Left forelimb (tissue), 1 donor: ENCODE measurements around the gene NF1.
"Not testable (repeated sequence)": the region's sequence is repeated elsewhere in the genome, so short reads cannot be mapped to it uniquely, and the experiment has no call there.

Experiments
- DNase-seq: peaks from one replicate; pipeline ENCODE4 v3.0.0-alpha.2; 2018; ENCODE audit warnings: low spot score

Gene NF1

DNA sequence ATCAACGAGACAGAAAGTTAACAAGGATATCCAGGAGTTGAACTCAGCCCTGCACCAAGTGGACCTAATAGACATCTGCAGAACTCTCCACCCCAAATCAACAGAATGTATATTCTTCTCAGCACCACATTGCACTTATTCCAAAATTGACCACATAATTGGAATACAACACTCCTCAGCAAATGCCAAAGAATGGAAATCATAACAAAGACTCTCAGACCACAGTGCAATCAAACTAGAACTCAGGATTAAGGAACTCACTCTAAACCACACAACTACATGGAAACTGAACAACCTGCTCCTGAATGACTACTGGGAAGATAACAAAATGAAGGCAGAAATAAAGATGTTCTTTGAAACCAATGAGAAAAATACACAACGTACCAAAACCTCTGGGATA, 84.2 kb downstream of the NF1 start:
- DNase-seq: not testable (repeated sequence)

DNA sequence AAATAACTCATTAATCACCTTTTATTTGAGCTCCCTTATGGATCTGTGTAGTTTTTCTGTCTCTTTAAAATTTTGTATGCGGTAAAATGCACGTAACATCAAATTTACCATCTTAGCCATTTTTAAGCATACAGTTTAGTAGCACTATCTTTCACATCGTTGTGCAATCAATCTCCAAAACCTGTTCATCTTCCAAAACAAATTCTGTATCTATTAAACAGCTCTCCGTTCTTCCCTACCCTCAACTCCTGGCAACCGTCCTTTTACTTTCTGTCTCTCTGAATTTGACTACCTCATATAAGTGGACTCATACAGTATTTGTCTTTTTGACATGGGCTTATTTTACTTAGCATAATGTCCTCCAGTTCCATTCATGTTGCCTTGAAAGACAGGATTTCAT, 100.5 kb downstream of the NF1 start:
- no peak for DNase-seq

DNA sequence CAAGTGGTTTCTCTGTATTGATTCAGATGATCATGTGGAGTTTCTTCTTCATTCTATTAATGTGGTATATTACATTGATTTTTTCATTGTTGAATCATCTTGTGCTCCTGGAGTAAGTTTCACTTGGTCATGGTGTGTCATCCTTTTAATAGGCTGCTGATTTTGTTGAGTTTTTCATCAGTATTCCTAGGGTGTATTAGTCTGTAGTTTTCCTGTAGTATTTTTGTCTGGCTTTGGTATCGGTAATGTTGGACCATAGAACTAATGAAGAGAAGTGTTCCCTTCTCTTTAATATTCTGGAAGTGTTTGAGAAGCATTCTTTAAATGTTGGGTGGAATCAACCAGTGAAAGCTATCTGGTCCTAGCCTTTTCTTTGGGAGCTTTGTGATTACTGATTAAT, 103.2 kb downstream of the NF1 start:
- DNase-seq: no peak

DNA sequence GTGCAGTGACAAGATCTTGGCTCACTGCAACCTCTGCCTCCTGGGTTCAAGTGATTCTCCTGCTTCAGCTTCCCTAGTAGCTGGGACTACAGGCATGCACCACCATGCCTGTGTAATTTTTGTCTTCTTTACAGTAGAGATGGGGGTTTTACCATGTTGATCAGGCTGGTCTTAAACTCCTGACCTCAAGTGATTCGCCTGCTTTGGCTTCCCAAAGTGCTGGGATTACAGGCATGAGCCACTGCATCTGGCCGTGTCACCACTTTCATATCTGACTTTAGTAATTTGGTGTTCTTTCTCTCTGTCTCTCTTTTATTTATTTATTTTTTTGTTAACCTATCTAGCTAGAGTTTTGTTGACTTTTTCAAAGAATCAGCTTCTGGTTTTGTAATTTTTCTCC, 103.9 kb downstream of the NF1 start:
- not testable (repeated sequence) for DNase-seq

DNA sequence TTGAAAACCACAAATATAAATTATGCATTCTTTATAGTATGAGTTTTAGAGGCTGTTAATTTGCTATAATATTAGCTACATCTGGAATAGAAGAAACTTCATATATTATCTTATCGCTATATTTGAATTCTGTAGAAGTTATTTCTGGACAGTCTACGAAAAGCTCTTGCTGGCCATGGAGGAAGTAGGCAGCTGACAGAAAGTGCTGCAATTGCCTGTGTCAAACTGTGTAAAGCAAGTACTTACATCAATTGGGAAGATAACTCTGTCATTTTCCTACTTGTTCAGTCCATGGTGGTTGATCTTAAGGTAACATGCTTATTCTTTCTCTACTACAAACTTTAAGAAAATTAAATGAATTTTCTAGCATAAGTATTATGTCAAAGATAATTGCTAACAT, 105.5 kb downstream of the NF1 start:
- DNase-seq: no peak

DNA sequence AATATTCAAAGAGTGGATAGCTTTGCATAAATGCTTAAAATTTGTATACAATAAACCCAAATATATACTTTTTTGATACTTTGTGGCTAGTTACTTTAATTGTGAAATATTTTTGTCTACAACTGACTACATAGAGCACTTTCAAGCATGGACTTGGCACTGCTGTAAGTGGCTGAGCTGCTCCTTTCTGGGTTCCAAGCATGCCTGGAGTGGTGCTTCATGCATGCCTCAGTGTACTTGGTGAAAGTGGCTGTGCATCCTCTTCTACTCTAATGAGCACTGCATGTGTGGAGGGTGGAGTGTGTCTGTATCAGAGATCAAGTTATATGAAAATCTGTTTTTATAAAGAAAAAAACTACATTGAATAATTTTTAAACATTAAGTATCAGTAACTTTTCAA, 108.2 kb downstream of the NF1 start:
- DNase-seq: no peak

DNA sequence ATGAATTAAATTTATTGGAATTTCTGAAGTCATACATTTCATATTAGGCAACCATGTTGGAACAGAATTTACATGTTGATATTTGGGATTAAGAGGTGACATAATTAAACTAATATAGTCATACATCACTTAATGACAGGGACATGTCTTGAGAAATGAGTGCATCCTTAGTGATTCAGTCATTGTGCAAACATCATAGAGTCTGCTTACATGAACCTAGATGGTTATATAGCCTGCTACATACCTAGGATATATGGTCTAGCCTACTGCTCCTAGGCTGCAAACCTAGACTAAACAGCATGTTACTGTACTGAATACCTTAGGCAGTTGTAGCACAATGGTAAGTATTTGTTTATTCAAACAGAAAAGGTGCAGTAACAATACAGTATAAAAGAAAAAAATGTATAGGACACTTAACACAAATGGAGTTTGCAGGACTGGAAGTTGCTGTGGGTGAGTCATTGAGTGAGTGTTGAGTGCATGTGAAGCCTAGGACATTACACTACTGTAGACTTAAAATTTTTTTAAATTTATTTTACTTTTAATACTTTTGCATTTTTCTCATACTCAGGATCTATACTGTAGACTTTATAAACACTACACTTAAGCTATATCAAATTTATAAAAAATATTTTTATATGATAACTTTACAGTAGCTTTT, 116.7 kb downstream of the NF1 start:
- DNase-seq: no peak

DNA sequence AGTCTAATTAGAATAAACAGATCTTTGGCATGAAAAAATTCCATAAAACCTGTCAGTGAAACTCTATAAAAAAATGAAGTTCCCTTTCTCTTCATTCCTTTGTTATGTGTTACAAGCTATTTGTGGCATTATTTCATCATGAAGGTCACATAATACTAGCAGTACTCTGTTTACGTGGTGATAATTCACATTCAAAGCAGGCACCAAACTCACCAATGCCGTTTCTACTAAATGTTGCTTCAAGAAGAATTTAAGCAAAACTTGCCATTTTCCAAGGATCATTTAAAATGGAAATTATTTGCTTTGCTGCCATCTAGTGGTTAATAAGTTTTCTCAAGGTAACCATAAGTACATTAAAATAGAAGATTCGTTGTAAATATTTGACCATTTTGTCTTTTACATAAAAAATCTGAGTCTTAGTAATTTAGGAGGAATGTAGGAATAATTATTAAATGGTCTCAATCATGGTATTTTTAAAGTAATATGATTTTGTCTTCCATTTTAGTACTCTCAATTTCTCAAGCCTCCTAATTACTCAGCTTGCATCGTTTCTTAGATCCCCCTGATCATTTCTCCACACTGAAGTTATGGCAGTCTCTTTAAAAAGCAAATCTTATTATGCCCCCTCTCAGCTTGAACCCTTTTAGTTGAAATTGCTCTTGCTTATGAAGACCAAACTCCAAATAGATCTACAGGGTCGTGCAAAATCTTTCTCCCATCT, 121.4 kb downstream of the NF1 start:
- DNase-seq: no peak

DNA sequence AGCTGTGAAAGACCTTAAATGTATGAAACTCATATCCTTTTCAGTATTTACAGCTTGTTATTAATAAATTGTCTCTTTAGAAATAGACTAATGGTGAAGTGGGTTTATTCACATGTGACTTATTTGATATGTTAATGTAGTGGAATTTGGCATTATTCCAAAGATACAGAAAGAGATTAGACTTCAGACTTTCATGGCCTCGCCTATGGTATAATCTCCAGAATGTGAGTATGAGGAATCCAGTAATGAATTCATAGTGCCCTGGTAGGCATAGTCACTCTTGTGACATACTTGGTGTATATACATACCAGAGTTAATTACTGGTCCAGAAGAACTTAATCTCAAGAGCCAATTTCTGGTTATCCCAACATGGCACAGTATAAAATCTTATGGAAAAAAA, 129.6 kb downstream of the NF1 start:
- no peak for DNase-seq

DNA sequence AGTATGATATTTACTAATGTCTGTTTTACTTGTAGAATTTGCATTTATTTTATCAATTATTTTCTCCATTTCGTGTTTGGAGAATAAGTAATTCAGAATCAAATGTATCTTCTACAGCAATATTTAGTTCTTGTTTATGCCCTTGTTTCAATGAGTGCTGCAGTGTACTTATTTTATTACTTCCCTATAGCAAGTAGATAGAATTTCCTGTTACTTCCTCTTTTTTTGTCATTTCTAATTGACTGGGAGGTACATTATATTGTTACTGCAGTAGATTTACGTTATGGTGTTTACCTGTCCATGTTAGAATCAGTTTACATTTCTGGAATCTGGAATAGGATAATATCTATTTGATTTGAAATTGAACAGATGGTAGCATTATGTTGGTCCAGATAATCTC, 131.1 kb downstream of the NF1 start:
- DNase-seq: no peak

DNA sequence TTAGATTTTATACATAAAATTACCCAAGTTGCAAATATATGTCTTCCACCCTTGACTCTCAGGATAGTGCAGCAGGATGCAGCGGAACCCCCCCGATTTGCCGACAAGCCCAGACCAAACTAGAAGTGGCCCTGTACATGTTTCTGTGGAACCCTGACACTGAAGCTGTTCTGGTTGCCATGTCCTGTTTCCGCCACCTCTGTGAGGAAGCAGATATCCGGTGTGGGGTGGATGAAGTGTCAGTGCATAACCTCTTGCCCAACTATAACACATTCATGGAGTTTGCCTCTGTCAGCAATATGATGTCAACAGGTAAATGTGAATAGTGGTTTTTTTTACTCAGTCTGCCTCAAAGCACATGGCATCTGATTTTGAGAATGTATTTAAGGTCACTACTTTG, 131.6 kb downstream of the NF1 start:
- DNase-seq: no peak

DNA sequence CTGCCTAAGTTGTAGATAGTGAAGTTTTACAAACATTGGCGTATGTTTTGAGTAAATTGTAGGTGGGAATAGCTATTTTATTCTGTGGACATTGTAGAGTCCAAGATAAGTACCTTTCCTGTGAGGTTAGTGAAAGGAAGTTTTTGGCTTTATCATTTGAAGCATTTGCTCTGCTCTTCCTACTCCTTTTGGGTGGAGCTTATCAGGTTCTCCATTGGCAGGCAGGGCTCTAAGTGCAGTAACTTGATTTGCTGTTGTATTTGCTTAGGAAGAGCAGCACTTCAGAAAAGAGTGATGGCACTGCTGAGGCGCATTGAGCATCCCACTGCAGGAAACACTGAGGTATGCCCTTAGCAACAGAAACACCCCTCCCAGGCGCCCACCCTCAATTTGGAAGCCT, 132.2 kb downstream of the NF1 start:
- no peak for DNase-seq

DNA sequence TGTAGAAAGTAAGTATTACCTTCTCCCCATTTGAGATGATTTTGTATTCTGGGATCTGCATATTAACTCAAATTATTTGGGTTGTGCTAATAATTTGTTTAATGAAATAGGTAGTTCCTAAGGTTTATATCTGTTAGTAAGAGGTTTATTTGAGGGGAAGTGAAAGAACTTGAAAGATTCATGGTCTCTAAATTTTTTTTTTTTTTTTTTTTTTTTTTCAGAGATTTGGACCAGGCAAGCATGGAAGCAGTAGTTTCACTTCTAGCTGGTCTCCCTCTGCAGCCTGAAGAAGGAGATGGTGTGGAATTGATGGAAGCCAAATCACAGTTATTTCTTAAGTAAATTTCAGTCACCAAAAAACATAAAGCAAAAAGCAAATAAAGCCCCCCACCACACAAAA, 137.1 kb downstream of the NF1 start:
- DNase-seq: no peak

DNA sequence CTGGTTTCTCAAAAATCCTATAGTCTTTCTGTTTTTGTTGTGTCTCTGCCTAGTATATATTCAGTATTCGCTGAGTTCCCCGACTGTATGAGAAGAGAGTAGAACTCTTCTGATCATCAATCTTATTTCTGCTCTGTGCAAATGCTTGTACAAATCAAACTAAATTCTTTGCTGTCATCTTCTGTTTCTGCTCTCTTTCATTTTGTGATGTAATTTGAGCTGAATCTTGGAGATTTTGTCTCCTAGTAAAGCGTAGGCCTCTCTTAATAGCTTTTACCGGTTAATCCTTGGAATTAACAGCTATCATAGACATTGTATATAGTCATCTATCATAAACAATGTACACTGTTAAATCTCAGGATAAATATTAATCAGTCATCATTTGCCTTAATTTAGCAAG, 140.3 kb downstream of the NF1 start:
- no peak for DNase-seq

DNA sequence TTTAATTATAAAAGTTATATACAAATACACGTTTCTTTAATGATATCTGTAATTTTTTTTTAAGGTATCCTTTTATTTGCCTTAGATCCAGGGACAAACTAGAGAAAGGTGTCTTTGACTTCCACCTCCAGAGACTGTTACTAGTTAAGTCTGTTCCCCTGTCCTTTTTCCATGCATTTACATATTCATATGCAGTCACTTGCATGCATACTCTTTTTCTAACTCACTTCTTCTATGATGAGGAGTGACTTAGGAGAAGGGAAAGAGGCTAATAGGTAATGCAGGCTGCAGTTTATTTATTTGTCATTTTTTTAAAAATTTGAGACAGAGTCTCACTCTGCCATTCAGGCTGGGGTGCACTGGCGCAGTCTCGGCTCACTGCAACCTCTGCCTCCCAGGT, 141.4 kb downstream of the NF1 start:
- DNase-seq: no peak

DNA sequence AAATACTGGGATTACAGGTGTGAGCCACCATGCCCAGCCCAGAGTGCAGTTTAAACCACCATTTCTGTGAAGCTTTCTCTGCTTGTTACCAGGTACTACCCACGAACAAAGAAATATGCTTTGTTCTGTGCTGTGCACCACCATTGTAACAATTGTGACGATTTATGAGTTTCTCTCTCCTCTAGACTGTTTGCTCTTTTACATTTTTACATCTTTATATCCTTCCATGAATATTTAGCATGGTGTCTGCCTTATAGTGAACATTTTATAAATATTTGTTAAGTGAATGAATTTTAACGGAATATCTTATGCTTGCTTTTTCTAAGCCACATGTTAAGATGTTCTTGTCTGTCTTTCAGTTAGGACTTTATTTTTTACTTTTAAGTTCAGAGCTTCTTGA, 141.9 kb downstream of the NF1 start:
- DNase-seq: no peak

DNA sequence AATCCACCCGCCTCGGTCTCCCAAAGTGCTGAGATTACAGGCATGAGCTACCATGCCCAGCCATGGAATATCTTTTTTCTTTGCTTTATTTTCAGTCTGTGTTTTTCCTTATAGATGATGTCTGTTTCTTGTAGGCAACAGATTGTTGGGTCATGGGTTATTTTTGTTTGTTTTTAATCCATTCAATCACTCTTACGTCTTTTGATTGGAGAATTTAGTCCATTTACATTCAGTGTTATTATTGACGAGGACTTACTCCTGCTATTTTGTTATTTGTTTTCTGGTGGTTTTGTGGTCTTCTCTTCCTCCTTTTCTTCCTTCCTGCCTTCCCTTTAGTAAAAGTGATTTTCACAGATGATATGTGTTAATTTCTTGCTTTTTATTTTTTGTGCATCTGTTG, 146.3 kb downstream of the NF1 start:
- no peak for DNase-seq

DNA sequence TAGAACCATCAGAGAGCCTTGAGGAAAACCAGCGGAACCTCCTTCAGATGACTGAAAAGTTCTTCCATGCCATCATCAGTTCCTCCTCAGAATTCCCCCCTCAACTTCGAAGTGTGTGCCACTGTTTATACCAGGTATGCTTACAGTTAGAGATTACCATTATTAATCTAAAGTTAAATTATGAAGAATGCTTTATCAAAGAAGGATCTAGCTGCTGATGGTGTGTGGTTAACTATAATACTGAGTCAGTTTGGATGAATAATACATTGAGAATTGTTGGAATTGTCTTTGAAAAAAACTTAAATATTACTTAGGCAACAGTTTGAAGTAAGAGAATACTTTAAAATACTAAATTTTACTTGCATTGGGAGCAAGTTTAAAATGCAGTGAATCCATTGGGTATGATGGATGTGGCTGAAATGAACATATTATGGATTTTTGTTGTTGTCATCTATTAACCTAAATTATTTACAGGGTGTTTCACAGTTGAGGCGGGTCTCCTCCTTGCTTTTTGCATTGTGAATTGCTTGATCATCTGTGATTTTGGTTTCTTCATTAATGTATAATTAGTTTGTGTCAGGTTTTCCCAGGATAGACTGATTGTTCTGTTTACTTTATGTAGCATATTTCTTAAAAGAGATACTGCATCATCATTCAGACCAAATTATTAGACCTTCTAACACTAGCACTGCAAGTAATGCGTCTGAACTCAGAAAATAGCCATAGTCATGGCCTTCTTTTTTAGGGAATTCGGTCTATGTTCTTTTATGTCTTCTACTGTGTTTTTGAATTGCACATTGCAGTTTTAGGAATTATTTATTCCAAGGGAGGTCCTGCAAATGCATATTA, 154.4 kb downstream of the NF1 start:
- DNase-seq: no peak

DNA sequence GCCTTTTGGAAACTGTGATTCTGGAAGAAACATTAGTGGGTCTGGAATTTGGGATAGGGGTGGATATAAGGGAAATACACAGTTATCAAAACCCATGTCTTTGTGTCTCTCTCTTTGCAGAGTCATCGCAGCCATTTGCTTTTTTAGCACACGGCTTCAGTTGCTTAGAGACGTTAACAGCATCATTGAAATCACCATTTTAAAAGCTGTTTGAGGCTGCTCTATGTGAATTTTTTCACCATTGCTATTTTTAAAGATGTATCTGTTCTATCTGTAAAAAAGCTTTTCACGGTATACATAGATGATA, 155.0 kb downstream of the NF1 start:
- no peak for DNase-seq

DNA sequence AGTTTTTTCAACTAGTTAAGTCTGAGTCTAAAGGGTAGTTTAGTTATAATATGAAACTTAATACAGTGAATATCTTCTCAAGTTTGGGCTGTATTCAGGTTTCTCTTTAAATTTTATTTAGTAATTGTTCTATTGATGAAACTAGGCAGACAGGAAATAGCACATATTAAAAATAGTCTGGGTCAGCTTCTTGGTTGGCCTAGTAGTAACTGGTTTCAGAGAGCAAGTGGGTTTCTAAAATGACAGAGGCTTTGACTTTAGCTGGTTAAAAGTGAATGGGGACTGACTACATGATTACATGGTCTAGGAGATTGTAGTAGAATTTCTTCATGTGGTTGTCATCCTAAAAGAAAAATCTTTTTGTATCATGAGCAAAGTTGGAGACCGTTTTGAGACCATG, 155.5 kb downstream of the NF1 start:
- no peak for DNase-seq

DNA sequence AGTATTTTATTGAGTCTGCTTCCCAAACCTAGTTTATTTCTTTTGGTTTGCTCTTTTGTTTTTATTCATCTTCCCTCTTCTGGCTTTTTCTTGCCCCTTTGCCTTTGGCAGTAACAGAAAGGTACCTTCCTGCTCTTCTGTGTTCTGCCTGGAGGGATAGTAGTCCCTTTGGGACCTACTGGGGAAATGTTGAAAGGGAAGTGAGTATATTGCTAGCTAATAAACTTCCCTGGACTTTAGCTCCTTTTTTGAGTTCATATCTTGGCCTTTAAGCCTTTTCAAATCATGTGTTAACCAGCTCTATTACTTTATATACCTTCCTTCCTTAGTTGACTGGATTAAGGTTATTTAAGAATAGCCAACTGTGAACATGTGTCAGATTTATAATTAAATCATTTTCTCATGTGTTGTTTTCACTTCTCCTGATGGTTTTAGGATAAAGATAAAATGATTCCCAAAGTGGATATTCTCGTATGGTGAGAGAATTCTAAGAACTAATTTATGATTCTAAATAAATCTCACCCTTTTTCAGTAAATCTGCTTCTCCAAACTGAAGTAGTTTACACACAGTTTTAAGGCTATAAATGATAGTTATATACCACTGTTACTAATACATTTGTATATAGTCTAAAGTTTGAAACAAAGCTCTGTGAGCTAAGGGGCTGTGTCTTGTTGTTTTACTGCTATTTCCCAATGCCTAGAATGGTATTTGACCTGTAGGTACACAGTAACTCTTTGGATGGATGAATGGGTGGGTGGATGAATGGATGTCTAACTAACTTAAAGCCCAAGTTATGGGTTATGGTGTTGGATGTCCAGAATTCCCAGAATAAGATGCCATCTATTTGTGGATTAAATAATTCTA, 156.6 kb downstream of the NF1 start:
- no peak for DNase-seq

DNA sequence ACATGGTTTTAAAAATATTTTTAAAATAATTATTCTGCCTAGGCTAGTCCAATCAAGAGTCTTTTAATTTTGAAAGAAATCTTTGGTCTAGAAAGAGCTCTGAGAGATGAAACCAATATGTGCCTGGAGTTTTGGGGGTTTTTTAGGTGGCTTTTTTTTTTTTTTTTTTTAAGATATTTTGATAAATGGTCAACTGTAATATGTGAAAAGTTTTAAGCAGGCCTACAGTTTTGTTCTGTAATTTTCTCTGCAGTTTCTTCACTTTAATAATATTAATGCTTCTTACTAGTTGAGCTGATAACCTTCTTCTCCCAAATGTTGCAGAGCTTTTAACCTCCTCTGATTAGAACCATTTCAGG, 157.2 kb downstream of the NF1 start:
- DNase-seq: no peak

DNA sequence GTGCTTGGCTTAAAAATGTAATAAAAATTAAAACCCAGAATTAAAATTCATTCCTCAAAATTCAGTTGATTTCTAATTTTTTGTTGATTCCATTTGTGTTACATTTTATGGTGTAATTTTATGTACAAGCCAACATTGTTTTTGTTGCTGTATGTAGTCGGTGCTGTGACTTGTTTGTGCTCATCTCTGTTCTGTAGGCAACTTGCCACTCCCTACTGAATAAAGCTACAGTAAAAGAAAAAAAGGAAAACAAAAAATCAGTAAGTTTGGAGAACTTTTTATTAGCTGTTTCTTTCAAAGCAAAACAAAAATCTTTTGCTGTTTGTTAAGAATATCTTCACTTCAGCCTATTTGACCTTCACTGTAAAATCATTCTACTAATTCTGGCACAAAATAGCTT, 158.0 kb downstream of the NF1 start:
- DNase-seq: no peak
